NT2/D1 (cell line): ENCODE measurements around the gene ST6GALNAC2.
"Not testable (repeated sequence)": the region's sequence is repeated elsewhere in the genome, so short reads cannot be mapped to it uniquely, and the experiment has no call there.

ENCODE experiments used
- DNase-seq: peaks from one replicate; pipeline ENCODE4 v3.0.0-alpha.2; 2011; ENCODE audit warnings: low read depth, low spot score
- H3K27me3 ChIP-seq: 2 replicates; pipeline ENCODE4 v1.6.0; 2011; ENCODE audit warnings: mild to moderate bottlenecking; ENCODE audit not compliant: insufficient read length, insufficient read depth
- H3K36me3 ChIP-seq: 2 replicates; pipeline ENCODE4 v1.6.1; 2011; ENCODE audit warnings: mild to moderate bottlenecking, low read length, mixed read lengths; ENCODE audit not compliant: insufficient read depth, insufficient read length
- H3K4me1 ChIP-seq: 2 replicates; pipeline ENCODE4 v1.5.1; 2011; ENCODE audit not compliant: insufficient read depth, insufficient read length
- H3K4me3 ChIP-seq: 2 replicates; pipeline ENCODE4 v1.5.1; 2011; ENCODE audit warnings: low read depth; ENCODE audit not compliant: insufficient read length
- H3K9ac ChIP-seq: 2 replicates; pipeline ENCODE4 v1.6.0; 2011; ENCODE audit warnings: low read depth; ENCODE audit not compliant: insufficient read length
- H3K9me3 ChIP-seq: 2 replicates; pipeline ENCODE4 v1.5.1; 2011; ENCODE audit warnings: mild to moderate bottlenecking, low read length; ENCODE audit not compliant: insufficient read depth
- SUZ12 ChIP-seq: IDR thresholded peaks from 2 replicates; pipeline ENCODE4 v1.6.1; 2011; ENCODE audit not compliant: insufficient read length, insufficient read depth; ENCODE audit errors: extremely low read depth
- YY1 ChIP-seq: IDR thresholded peaks from 2 replicates; pipeline ENCODE4 v1.6.1; 2011; ENCODE audit not compliant: insufficient read length, insufficient read depth
- ZNF274 ChIP-seq: IDR thresholded peaks from 2 replicates; pipeline ENCODE4 v1.6.1; 2011; ENCODE audit warnings: mild to moderate bottlenecking, low read depth, low read length

ST6GALNAC2 gene

DNA sequence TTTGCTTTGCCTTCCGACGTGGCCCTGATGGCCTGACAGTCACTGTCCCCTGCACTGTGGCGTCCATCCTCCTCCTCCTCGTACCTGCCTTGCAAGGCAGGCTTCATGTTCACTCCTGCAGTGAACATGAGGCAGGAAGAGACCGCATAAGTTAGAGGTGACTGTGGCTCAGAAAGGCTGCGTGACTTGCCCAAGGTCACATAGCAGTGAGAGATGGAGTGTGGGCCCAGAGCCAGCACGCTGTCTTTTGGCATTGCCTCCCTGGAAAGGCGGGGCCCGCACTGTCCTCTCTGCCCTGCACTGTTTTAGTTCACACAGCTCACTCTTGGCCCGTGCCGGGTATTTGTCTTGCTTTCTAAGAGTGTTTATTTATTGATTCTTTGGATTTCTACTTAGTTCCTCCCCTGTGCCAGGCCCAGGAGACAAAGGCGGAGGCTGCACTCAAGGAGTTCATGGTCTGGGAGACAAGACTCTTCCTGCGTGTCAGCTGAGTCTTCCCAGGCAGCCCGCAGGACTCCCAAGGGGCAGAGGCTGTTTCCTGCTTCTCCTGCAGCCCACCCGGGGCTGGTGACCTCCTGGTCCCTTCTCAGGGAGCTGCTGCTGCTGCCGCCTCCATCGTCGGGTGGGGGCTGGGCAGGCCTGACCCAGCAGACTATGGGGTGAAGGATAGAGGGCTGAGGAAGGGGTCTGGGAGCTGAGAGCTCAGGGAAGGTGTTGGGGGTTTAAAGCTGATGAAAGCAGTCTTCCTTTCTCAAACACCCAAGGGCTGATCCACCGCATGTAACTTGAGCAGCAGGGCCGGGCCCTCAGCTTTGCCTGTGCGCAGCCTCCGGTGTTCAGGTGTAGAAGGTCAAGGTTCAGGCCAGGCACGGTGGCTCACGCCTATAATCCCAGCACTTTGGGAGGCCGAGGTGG lies 60.8 kb downstream of the ST6GALNAC2 start:
- Histone ChIP-seq H3K4me3 (no peak overlapping the region), H3K9ac (peak overlapping the region; percentile 24), H3K4me1 (peaks cover 31% of the 10 kb centered on the region), H3K36me3 (no peaks in the 10 kb centered on the region), H3K27me3 (peaks cover 7% of the 10 kb centered on the region), H3K9me3 (no peaks in the 10 kb centered on the region)
- DNase-seq: no peak
- TF ChIP-seq ZNF274 (no peak), YY1 (no peak), SUZ12 (no peak)

DNA sequence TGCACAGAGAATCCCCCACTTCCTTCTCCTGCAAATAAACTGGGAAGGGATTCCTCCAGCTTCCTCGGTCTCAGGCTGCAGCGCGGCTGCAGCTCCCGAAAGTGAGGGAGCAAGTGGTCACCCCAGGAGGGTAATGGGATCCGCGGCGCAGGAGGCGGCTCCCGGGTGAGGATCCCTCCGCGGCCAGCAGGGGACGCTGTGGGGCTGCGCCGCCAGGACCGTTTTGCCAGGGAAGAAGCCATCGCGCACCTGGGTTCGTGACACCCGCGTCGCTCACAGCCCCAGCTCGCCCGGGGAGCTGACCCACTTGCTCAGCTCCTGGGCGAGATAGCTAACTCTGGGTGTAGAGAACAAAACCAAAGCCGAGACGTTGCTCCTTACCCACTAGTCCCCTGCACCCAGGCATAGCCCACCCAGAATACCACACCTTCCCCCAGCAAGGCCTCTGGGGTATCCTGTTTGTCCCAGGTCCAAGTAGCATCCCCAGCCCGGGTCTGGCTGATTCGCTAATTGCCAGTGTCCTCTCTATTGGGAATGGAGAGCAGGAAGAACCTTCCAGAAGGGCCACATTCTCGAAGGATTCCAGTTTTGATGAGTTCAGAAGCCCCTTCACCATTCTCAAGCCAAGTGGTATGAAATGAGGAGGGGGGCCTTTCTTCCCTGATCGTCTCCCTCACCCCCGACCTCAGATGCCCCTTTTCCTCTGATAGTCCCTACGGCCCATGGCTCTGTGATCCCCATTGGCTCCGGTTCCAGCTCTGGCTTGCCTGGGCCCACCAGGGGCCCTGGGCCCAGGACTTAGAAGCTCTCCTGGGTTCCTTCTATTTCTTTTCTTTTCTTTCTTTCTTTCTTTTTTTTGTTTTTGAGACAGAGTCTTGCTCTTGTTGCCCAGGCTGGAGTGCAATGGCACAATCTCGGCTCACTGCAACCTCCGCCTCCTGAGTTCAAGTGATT lies 62.3 kb downstream of the ST6GALNAC2 start:
- Histone ChIP-seq H3K9me3 (no peaks in the 10 kb centered on the region), H3K4me1 (peaks cover 21% of the 10 kb centered on the region), H3K9ac (peak overlapping the region; percentile 22), H3K36me3 (no peaks in the 10 kb centered on the region), H3K4me3 (no peak overlapping the region), H3K27me3 (peaks cover 7% of the 10 kb centered on the region)
- TF ChIP-seq YY1 (no peak), ZNF274 (no peak), SUZ12 (no peak)
- DNase-seq: no peak

DNA sequence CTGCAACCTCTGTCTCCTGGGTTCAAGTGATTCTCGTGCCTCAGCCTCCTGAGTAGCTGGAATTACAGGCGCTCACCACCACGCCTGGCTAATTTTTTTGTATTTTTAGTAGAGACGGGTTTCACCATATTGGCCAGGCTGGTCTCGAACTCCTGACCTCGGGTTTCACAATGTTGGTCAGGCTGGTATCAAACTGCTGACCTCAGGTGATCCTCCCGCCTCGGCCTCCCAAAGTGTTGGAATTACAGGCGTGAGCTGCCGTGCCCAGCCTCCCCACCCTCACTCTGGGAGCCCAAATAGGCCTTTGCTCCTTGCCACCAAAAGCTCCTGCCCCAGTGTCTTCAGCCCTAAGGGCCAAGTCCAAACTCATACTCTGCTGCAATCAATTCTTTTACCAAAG lies 64.0 kb downstream of the ST6GALNAC2 start:
- H3K4me3 ChIP-seq, H3K27me3 ChIP-seq, H3K9ac ChIP-seq, H3K9me3 ChIP-seq, H3K36me3 ChIP-seq, DNase-seq: not testable (repeated sequence)
- peaks cover 16% of the 10 kb centered on the region for H3K4me1 ChIP-seq

DNA sequence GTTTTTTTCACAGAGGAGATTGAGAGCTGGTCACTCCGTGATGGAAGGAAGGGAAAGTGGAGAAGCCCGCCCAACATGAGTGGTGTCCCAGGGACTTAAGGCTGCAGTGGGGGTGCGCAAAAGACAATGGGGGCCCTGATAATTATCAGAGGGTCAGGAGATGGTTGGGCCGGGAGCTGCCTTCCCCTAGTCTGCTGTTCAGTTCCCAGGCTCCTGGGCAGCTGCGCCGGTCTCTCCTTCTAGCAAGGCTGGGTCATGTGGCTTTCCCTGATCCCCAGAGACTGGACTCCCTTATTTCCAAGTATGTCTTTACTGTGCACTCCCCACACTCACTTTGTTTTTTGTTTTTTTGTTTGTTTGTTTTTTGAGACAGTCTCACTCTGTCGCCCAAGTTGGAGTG lies 64.4 kb downstream of the ST6GALNAC2 start:
- H3K9me3 ChIP-seq: no peaks in the 10 kb centered on the region
- H3K4me3 ChIP-seq: no peak overlapping the region
- DNase-seq: no peak
- peak overlapping the region; percentile 26 for H3K9ac ChIP-seq
- H3K36me3 ChIP-seq: no peaks in the 10 kb centered on the region
- peaks cover 16% of the 10 kb centered on the region for H3K4me1 ChIP-seq
- TF ChIP-seq YY1: no peak
- no peak for TF ChIP-seq SUZ12
- TF ChIP-seq ZNF274: no peak
- H3K27me3 ChIP-seq: peaks cover 7% of the 10 kb centered on the region

DNA sequence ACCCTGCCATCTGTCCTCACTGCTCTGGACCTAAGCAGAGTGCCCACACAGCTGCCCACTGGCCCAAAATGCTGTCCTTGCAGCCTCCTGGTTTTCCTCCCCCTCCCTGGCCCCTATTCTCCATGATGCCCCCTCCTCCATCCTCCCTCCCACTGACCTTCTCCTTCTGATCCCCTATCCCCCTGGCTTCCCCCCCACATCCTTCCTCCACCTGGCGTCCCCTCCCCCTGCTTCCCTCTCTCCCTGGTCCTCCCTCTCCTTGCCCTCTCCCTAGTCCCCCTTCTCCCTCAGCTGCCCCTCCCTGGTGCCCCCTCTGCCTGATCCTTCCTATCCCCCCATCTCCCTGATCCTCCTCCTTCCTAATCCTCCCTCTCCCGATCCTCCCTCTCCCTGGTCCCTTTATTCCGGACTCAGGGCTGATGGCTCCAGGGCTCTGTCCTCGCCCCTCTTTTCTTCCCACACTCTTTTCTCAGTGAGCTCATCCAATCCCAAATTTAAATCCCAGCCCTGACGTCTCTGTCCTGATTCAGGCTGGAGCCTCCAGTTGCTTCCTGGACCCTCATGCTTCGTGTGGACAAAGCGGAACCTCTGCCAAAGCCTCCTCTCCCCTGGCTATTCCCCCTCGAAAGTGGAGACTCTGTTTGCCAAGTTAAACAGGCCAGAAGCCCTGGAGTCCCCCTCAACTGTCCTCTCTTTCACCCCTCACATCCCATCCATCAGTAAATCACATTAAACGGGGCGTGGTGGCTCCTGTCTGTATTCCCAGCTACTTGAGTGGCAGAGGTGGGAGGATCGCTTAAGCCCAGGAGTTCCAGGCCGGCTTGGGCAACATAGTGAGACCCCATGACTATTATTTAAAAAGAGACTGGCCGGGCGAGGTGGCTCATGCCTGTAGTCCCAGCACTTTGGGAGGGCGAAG lies 66.4 kb downstream of the ST6GALNAC2 start:
- Histone ChIP-seq H3K9me3 (no peaks in the 10 kb centered on the region), H3K36me3 (no peaks in the 10 kb centered on the region), H3K27me3 (peaks cover 7% of the 10 kb centered on the region), H3K4me1 (peaks cover 15% of the 10 kb centered on the region), H3K9ac (no peak overlapping the region), H3K4me3 (no peak overlapping the region)
- no peak for DNase-seq
- TF ChIP-seq SUZ12 (no peak), ZNF274 (no peak), YY1 (no peak)

DNA sequence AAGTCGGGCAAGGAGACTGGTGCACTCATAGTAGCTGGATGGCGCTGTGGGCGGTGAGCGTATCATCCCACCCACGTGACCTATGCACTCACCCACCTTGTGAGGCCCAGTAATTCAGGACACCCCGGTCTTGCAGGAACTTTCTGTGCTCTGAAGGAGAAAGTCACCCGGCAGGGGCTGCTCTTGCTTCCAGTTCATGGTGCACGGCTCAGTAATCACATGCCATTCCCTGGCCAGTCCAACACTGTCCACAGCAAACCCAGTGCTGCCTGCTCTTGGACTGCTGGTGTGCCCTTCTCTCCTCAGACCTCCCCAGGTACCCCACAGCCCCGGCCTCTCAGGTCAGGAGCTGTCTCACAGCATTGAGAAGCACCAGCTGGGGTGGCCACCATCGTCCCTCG lies 68.0 kb downstream of the ST6GALNAC2 start:
- H3K4me3 ChIP-seq: no peak overlapping the region
- peaks cover 3% of the 10 kb centered on the region for H3K27me3 ChIP-seq
- no peak for DNase-seq
- H3K36me3 ChIP-seq: no peaks in the 10 kb centered on the region
- H3K9ac ChIP-seq: no peak overlapping the region
- TF ChIP-seq SUZ12 (no peak), ZNF274 (no peak), YY1 (no peak)
- no peaks in the 10 kb centered on the region for H3K9me3 ChIP-seq
- peaks cover 11% of the 10 kb centered on the region for H3K4me1 ChIP-seq
